Measurements from ENCODE around the gene RFX6.

The RFX6 gene

GRCh38 chr6:116974526-116975316, 97.7 kb downstream of the RFX6 start:
- no peak for DNase-seq

DNA sequence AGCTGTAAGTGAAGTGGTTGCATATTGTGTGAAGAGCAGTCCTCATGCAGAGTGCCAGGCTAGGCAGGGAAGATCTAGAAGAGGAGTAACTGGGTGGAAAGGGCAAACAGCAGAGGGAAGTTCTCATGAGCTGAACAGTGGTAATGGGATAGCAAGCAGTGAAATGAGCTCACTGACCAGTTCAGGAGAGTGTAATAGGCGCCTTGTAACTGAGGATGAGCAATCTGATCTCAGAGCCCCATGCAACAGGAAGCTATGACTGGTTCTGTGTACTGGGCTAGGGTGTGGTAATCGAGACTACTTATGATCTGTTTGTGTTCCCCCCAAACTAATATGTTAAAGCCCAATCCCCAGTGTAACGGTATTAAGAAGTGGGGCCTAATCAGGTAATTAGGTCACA, 98.6 kb downstream of the RFX6 start:
- no peak for DNase-seq

DNA sequence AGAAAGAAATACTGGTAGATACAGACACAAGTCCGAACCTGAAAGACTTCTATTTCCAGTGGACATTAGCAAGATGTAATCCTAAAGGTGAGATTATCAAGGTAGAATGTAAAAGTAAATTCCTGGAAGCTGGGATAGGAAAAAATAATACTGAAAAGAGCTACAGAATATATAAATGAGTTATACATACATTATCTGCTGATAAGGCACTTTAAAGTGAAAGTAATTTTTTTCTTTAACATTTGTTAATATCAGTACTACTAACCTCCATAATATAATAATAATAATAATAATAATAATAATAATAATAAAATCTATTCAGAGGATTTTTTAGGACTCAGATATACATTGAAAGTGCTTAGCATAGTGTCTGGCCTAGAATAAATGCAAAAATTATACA, 102.5 kb downstream of the RFX6 start:
- DNase-seq: no peak
